ENCODE data around the gene POLQ.
"Not testable (repeated sequence)": the region's sequence is repeated elsewhere in the genome, so short reads cannot be mapped to it uniquely, and the experiment has no call there.

POLQ gene

DNA sequence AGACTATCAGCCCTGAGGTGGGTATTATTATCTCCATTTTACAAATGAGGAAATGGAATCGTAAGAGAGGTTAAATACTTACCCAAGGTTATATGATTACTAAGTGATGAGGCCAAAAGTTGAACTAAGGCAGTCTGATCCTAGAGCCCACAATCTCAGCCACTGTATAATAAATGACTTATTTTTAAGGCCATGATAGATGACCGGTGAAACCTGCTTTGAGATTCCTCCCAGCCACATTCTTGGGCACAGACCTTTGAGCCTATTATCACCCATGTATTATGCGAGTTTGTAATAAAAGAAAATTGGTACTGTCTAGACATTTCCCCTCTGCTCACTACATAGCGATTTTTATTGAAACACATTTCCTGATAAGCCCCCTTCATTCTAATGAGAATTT lies 37.4 kb downstream of the POLQ start:
- no peak for DNase-seq

DNA sequence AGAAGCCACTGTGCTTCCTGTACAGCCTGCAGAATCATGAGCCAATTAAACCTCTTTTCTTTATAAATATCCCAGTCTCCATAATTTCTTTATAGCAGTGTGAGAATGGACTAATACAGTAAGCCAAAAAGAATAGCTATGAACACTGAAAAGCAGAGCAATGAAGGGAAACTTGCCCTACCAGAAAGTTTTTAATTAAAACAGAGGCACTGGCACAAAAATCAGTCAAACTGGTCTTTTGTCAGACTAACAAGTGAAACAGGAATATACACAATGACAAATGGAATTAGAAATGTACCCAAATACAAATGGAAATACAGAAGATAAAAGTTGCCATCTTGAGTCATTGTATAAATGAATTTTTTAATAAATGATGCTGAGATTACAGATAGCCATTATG lies 40.5 kb downstream of the POLQ start:
- DNase-seq = no peak

DNA sequence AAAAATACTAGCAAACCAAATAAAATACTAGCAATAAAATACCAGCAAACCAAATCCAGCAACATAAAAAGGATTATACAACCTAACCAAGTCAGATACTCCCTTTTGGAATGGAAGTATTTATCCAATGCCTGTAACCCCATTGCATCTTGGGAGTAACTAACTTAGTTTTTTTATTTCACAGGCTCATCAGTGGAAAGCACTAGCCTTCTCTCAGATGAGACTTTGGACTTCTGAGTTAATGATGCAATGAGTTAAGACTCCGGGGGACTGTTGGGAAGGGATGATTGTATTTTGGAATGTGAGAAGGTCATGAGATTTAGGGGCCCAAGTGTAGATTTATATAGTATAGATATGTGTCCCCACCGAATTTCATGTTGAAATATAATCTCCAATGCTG lies 41.2 kb downstream of the POLQ start:
- DNase-seq = no peak

DNA sequence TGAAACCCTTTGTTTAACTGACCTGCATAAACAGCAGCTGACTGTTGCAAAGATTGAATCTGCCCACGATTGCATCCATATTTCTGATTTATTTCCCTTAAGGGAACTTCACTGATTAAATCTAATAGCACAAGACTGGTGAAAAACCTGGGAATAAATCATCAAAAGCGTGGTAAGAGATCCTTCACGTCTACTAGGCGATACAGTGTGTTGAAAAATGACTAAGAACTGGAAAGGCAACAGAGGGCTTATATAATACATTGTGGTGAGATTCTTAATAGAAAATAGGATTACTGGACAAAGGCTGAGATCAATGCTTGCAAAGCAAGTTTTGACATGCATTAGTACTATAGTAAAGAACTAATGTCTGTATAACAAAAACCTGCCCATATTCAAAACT lies 49.0 kb downstream of the POLQ start:
- DNase-seq = no peak

DNA sequence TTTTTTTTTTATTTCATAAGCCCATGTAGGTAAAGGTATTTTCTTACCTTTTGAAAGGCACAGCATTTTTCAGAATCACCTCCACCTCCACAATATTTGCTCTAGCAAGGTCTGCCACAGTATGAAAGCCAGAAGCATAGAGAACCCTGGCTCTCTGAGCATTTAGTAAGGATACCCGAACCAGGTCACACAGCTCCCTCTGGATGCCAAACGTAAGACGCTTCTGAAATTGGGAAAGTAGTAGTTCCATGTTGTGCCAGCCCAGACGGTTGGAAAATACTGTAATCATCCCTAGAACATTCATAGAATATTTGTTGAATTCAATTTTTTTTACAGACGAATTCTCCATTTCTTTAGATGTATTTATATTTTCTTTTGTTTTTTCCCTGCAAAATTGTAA lies 52.4 kb downstream of the POLQ start:
- DNase-seq = no peak

DNA sequence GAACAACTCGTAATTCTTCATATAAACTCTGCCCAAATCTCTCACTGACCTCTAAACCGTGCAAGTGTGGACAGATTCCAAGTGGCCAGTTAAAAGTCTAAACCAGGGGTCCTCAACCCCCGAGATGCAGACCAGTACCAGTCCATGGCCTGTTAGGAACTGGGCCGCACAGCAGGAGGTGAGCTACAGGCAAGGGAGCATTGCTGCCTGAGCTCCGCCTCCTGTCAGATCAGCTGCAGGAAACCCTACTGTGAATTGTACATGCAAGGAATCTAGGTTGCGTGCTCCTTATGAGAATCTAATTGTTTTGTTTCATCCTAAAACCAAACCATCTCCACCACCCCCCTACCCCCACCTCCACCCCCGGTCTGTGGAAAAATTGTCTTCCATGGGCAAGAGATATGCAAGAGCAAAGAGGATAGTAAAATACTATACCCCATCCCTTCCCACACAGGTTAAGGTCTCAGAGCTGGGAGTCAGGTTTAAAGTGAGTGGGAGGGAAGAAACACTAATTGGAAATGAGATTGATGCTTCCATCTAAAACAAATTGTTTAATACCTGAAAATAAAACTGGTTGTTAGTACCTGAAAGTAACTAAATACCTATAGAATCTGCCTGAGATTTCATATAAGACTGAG lies 54.0 kb downstream of the POLQ start:
- no peak for DNase-seq

DNA sequence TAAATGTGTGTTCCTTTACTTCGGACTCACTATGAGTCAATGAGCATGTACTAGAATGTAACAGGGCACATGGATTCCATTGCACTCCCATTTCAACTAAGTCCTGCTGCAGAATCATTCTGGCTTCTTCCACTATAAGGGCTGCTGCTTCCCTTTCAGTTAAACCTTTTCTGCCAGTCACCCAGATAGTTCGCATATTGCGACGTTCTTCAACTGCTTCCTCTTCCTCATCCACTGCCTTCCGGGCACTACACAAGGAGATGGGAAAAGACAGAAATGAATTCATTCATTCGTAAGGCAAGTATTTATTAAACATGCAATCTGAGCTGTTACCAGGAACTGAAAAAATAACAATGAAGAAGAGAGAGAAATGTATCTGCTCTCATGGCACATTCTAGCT lies 55.6 kb downstream of the POLQ start:
- no peak for DNase-seq

DNA sequence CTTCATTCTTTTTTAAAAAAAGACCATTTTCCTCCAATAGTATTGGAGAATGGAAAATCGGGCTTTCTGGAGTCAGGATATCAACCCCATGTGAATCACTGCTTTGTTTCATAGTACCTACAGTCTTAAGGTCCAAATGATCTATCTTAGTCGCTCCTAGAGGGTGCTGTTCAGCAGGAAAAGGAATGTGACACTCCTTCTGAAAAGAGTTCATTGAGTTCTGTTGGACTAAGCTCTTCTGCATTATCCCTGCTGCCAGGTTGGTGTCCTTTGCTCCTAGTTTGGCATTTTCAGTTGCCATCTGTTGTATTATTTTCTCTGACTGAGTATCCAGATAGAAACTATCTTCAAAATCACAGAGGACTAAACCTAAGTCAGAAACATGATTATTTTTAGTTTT lies 57.2 kb downstream of the POLQ start:
- no peak for DNase-seq

DNA sequence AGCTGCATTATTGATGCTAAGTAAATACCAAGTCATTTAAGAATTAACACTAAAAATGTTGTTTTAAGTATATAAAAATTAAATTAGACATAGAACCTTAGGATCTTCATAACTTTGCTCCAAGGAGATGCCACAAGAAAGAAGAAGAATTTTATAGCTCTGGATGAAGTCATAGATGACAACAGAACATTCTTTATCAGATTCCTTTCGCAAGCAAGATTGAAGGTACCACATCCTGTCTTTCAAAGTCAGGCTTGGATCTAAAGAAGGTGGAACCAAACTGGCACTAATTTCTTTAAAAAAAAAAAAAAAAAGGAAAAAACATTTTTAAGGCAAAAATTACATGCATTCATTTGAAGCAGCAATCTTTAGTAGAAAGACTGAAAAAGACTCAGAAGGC lies 62.5 kb downstream of the POLQ start:
- no peak for DNase-seq

DNA sequence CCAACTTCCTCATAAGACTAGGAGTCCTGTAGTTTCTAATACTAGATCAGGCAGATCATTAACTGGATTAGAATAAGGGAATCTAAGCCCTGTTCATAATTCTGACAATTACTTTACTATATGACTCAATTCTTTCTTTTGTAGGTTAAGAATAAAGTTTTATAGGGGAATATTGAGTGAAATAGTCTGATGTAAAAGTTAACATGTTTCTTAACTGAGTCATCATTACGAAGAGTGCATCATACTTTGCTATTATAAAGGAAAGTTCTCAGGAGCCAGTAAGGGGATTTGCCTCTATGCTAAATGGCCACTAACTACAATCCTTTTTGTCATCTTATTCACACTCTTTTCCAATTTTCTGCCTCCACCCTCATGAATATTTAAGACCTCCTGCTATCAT lies 63.1 kb downstream of the POLQ start:
- no peak for DNase-seq

DNA sequence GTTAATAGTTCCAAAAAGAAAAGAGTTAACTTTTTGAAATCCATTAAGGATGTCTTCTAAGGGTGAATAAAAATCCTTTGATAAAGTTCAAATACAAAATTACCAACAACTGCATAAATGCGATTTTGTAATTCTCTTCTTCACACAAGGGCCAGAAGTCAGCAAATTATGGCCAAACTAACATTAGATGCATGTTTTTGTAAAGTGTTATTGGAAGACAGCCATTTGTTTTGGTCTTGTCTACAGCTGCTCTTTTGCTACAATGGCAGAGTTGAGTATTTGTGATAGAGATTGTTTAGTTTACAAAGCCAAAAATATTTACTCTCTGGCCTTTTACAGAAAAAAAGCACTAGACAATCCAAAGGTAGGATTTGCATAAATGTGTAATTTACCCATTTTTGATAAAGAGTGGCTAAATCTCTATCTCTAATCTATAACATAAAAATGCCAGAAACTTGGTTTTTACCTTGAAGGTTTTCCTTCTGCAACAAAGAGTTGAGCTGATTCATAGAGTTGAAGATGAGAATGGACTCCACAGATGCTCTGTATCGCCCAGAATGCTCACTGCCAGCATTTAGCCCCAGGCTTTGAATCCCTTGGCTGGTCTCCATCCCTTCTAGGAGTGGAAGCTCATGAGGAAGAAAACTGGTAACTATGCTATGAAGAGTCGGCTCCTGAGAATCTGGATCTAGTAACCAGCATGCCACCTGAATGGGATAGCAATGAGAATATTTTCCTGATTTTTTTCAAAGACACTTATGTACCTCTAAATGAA lies 64.5 kb downstream of the POLQ start:
- no peak for DNase-seq

DNA sequence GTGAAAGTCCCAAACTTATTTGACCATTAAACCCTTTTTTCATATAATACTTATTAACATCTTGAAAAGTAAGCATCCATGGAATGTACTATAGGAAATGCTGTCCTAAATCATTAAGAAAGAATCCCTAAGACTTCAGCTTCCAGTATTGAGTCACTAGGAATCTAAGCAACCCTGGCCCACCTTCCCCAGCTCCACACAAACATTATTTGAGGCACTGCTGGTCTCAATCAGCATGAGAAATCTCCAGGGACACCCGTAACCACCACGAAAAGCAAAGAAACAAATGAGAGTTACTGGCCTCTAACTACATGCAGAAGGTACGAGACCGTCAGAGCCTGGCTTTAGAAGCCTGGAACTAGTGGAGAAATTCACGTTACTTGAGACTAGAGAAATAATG lies 68.2 kb downstream of the POLQ start:
- DNase-seq = no peak

DNA sequence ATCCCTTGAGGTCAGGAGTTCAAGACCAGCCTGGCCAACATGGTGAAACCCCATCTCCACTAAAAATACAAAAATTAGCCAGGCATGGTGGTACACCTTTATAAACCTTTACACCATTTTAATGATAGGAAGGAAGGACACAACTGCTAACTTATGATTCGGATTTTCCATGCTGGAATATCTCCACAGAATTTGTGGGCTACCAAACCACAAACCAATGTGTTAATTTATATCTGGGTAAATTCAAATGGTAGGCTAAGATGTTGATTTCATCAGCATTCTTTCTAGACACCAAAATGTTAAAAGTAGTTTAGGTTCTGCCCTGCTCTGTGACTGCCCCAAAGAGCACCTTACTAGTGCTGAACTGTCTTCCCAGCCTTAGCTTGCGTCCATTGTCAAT lies 72.8 kb downstream of the POLQ start:
- no peak for DNase-seq

DNA sequence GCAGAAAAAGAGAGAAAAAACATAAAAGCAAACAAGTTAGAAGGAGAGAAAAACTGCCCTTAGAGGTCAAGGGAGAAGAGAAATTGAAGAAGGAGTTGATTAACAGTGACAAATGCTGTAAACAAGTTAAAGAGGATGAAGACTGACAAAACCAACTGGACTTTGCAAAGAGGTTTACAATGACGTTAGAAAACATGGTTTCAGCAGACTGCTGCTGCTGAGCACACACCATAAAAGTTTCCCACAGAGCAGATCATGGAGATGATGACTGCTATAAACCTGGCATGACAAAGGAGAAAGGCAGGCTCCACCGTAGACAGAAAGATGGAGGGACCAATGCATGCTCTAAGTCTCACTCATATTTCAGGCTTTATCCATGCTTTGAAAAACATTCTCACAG lies 78.7 kb downstream of the POLQ start:
- no peak for DNase-seq

DNA sequence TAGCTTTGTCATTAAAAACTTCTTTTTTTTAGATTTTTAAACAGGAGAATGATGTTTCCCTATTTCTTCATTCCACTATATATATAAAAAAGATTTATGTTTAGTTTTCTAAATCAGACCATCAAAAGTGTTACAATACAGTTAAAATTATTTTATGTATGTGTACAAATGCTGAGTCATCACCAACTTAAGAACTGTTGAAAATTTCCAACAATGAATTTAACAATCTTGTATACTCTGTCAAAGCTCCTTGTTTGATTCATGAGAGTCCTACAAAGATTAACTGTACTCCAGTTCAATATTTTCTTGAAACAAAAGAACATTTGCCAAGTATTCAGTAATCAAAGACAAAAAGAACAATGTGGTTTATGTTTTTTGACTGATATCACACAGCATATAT lies 82.0 kb downstream of the POLQ start:
- no peak for DNase-seq

DNA sequence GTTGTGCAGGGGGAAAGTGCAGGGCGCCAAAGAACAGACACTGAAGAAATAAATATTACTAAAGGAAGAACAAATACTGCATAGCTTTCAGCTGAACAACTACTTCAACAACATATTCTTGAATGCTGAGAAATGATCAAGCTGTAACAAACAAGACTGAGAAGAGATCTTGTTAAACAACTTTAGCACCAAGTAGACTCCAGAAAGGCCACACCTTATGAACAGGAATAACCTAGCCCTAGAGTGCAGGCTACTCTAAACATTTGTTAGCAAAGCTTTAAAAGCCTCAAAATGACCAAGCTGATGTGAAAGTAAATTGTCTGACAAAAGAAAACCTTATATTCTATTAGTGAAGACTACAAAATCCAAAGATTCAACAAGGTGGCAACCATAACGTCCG lies 83.2 kb downstream of the POLQ start:
- DNase-seq = no peak

DNA sequence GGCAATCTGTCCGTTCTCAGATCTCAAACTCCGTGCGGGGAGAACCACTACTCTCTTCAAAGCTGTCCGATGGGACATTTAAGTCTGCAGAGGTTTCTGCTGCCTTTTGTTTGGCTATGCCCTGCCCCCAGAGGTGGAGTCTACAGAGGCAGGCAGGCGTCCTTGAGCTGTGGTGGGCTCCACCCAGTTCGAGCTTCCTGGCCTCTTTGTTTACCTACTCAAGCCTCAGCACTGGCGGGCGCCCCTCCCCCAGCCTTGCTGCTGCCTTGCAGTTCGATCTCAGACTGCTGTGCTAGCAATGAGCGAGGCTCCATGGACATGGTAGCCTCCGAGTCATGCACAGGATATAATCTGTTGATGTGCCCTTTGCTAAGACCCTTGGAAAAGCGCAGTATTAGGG lies 94.0 kb downstream of the POLQ start:
- not testable (repeated sequence) for DNase-seq

DNA sequence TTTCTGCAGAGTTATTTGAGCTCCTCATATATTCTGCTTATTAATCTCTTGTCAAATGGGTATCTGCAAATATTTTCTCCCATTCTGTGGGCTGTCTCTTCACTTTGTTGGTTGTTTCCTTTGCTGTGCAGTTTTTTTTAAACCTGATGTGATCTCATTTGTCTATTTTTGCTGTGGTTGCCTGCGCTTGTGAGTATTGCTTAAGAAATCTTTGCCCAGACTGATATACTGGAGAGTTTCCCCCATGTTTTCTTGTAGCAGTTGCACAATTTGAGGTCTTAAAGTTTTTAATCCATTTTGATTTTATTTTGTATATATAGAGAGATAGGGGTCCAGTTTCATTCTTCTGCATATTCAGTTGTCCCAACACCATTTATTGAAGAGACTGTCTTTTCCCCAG lies 102.3 kb downstream of the POLQ start:
- no peak for DNase-seq

DNA sequence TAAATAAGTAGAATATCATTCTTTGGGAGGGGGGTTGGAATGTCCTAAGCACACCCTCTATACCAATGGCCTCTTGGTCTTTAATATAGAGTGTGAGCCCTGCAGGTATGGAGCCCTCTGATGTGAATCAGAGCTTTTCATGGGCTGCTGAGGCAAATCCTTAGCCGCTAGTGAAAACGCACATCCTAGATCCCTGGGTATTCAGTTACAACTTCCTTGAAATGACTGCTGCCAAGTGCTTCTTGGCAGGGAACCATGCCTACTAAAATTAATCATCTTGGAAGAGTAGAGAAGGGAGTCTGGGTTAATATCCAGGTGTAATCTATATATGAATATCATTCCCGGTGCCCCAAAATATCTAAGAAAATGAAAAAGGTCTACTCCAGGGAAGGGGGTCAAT lies 109.1 kb downstream of the POLQ start:
- no peak for DNase-seq

DNA sequence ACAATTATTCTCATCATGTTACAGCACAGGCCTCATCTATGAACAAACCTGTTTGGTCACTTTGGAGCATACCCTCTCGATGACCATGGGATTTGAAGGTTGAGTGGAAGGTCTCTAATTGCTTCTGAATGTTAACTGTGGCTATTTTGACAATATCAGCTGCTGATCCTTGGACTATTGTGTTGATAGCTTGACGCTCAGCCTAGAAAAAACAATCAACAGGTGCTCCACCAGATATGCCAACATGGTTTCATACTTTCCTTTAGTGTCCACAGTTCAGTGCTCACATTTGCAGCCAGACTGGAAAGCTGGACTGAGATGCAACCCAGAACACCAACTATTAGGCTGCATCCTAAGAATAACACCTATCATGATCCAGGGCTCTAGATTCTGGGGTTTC lies 109.7 kb downstream of the POLQ start:
- no peak for DNase-seq

DNA sequence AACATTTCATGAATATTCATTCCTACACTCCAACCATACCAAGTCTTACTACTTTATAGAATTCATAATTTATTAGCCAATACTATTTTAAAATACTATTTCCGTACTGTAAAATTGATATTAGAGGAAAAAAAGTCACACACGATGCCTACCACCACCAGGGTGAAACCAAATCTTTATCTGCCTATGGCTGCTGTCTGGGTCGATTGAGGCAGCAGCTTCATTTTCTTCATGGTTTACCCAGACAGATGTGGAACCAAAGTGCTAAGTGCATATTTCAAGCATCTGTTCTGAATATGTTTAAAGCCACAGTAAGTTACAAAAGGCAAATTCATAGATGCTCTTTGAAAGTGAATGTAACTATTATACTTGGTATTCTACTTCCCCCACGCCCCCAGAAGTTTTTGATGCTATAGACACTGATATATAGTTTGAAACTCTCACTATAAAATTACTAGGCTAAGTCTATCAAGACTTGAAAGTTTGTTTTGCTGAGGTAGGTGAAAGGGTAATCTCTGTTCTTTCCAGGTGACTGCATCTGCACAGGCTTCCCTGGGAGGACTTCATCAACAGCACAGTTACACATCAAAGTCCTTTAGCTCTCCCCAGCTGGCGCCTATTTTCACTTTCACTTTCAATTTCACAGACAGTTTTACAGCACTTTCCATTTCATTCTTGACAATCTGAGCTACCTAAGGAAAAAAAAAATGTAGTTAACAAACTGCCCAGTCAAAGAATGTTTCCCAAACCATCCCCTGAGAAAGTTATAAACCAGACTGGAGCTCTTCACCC lies 113.9 kb downstream of the POLQ start:
- peak; percentile 77 for DNase-seq

DNA sequence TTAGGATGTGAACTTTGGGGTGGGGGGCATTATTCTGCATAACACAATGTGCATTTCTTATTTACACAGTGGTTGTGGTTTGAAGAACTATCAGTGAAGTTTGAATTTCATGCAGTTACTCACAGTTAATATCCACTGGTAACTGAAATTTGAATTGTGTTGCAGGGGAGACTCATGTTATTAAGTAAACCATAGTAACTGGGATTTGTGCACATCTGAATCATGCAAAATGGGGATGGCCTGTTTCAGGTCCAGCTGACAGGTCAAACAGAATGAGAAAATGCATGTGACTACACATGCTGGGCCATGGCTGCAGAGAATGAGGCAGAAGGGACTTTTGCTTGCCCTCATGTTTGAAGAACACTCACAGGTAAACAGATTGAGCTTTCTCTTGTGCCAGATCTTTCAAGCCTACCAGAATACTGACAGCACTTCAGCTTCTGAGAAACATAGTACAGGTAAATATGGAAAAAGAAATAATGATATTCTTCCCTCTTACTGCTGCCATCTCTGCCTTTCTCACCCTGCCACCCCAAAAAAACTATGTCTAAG lies 115.0 kb downstream of the POLQ start:
- DNase-seq = no peak

DNA sequence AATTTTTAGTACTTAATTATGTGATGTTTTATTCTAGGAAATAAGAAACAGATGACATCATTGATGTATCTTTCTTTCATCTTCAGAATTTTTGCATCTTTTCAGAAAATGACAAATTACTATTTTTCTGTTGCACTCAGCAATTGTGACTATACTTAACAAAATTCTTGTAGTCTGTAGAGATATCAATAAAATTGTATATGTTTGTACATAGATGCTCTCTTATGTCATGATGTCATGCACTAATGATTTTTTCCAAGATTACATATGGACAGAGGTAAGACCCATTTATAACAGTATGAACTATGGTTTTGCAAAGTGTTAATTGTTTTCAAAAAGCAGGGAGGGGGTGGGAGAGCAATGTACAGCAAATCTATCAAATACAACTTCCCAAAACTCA lies 121.2 kb downstream of the POLQ start:
- no peak for DNase-seq

DNA sequence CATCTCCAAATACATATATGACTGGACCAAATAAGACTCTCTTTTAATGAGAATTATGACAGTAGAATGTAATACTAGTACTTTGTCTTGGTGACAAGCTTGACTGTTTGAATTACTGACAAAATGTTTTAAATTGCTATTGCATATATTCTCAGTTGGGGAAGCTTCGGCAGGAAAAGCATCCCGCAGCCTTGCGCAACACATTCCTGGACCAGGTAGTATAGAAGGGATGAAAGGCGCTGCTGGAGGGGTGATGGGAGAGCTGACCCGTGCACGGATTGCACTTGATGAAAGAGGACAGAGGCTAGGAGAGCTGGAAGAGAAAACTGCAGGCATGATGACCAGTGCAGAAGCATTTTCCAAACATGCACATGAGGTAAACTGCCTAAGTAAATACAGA lies 127.6 kb downstream of the POLQ start:
- DNase-seq = no peak
